Mammary epithelial cell (primary cell): Measurements from ENCODE around the gene YIPF4.

Experiments
- CTCF ChIP-seq, 2 donors: IDR thresholded peaks in 1 of 2; conservative IDR thresholded peaks in 1 of 2; 2 replicates each; pipeline ENCODE4 v1.5.1; 2011 to 2012; ENCODE audit warnings: inconsistent platforms in 2 of 2, low read length in 2 of 2, mild to moderate bottlenecking in 2 of 2, control low read depth in 1 of 2, low read depth in 1 of 2; ENCODE audit not compliant: insufficient read depth in 1 of 2; ENCODE audit errors: extremely low read depth in 1 of 2
- EZH2 ChIP-seq: IDR thresholded peaks from 2 replicates; pipeline ENCODE4 v1.6.1; 2012; ENCODE audit warnings: low read length, inconsistent platforms, borderline replicate concordance

GRCh38 chr2:32330136-32330535 lies 52.4 kb downstream of the YIPF4 start:
- TF ChIP-seq CTCF (conservative IDR thresholded peaks at IDR 0.05 in 1 of 2, IDR thresholded peaks at IDR 0.05 in 1 of 2; ENCODE audit: extremely low read depth in 1 of 2, insufficient read depth in 1 of 2, low read depth in 1 of 2, low read length in 2 of 2): no peak
- TF ChIP-seq EZH2: no peak
